SK-N-MC (cell line): ENCODE data around the gene OTOGL.

ENCODE experiments used
- DNase-seq: peaks from one replicate; pipeline ENCODE4 v3.0.0-alpha.2; 2011; ENCODE audit warnings: low read depth, low spot score
- H3K27ac ChIP-seq: fragments of 200-600 bp; sonication (generic); 2 replicates; pipeline ENCODE4 v1.5.1; 2016; ENCODE audit warnings: mixed run types
- H3K36me3 ChIP-seq: fragments of 200-600 bp; sonication (generic); 2 replicates; pipeline ENCODE4 v1.6.1; 2017; ENCODE audit warnings: antibody characterized with exemption, low read length, mixed read lengths; ENCODE audit not compliant: insufficient read depth
- H3K4me3 ChIP-seq: fragments of 200-600 bp; sonication (generic); 2 replicates; pipeline ENCODE4 v1.5.1; 2016
- H3K9ac ChIP-seq: fragments of 200-600 bp; sonication (generic); 2 replicates; pipeline ENCODE4 v1.8.0; 2017; ENCODE audit warnings: mixed run types, mixed read lengths; ENCODE audit not compliant: insufficient read length
- H3K9me3 ChIP-seq: fragments of 200-600 bp; sonication (generic); 2 replicates; pipeline ENCODE4 v1.6.1; 2017; ENCODE audit warnings: low read depth, mild to moderate bottlenecking, antibody characterized with exemption, low read length, moderate library complexity, mixed read lengths
- EZH2 ChIP-seq: fragments of 200-600 bp; sonication (generic); IDR thresholded peaks from one replicate; pipeline ENCODE4 v1.6.1; 2017; ENCODE audit warnings: antibody characterized with exemption
- FOXP2 ChIP-seq: optimal IDR thresholded peaks from 2 replicates; pipeline ENCODE3; 2011; ENCODE audit warnings: mild to moderate bottlenecking, moderate library complexity; ENCODE audit not compliant: insufficient read depth; ENCODE audit errors: extremely low read length, control extremely low read depth
- POLR2AphosphoS5 ChIP-seq: IDR thresholded peaks from 2 replicates; pipeline ENCODE4 v1.6.1; 2012; ENCODE audit warnings: mild to moderate bottlenecking, low read depth, low read length, borderline replicate concordance

The OTOGL gene

GRCh38 chr12:80325167-80325959 is 226.0 kb downstream of the OTOGL start:
- DNase-seq = no peak
- Histone ChIP-seq H3K27ac (no peak overlapping the region), H3K9ac (no peak overlapping the region), H3K4me3 (no peak overlapping the region), H3K9me3 (no peaks in the 10 kb centered on the region), H3K36me3 (no peaks in the 10 kb centered on the region)
- TF ChIP-seq FOXP2 = no peak
- no peak for TF ChIP-seq POLR2AphosphoS5
- TF ChIP-seq EZH2 = no peak

GRCh38 chr12:80332827-80333226 is 233.5 kb downstream of the OTOGL start:
- TF ChIP-seq POLR2AphosphoS5 (no peak), FOXP2 (no peak), EZH2 (no peak)
- DNase-seq = no peak
- H3K9ac ChIP-seq = no peak overlapping the region

GRCh38 chr12:80352474-80352873 is 253.1 kb downstream of the OTOGL start:
- no peak for TF ChIP-seq POLR2AphosphoS5
- no peak for TF ChIP-seq EZH2
- TF ChIP-seq FOXP2 = no peak
- Histone ChIP-seq H3K9ac (no peak overlapping the region), H3K27ac (no peak overlapping the region), H3K4me3 (no peak overlapping the region), H3K9me3 (no peaks in the 10 kb centered on the region), H3K36me3 (no peaks in the 10 kb centered on the region)
- DNase-seq = no peak

More at GRCh38 chr12:80332827-80333226, 233.5 kb downstream of the OTOGL start:
- Histone ChIP-seq H3K36me3 (no peaks in the 10 kb centered on the region), H3K27ac (no peak overlapping the region), H3K4me3 (no peak overlapping the region), H3K9me3 (no peaks in the 10 kb centered on the region)

GRCh38 chr12:80353254-80353653 is 253.9 kb downstream of the OTOGL start:
- no peak overlapping the region for H3K27ac ChIP-seq
- no peaks in the 10 kb centered on the region for H3K9me3 ChIP-seq
- no peak for TF ChIP-seq FOXP2
- no peak for TF ChIP-seq POLR2AphosphoS5
- no peak for TF ChIP-seq EZH2
- H3K4me3 ChIP-seq = no peak overlapping the region
- no peaks in the 10 kb centered on the region for H3K36me3 ChIP-seq
- no peak for DNase-seq
- no peak overlapping the region for H3K9ac ChIP-seq

GRCh38 chr12:80356097-80356496 is 256.8 kb downstream of the OTOGL start:
- Histone ChIP-seq H3K4me3 (peak overlapping the region; percentile 29; the same call in 1 of the 2 replicates), H3K27ac (peak overlapping the region; percentile 75), H3K9ac (no peak overlapping the region), H3K9me3 (no peaks in the 10 kb centered on the region), H3K36me3 (no peaks in the 10 kb centered on the region)
- DNase-seq = no peak
- TF ChIP-seq POLR2AphosphoS5 (0 out of 2 replicates have a peak, but pooled peaks have one; percentile 14), FOXP2 (no peak)

- no peak overlapping the region for H3K9ac ChIP-seq
- H3K36me3 ChIP-seq = no peaks in the 10 kb centered on the region
- DNase-seq = no peak
- H3K9me3 ChIP-seq = no peaks in the 10 kb centered on the region
- H3K4me3 ChIP-seq = no peak overlapping the region
- H3K27ac ChIP-seq = no peak overlapping the region
- TF ChIP-seq FOXP2 = no peak
- no peak for TF ChIP-seq POLR2AphosphoS5
- TF ChIP-seq EZH2 = no peak
Observed at GRCh38 chr12:80359703-80360102, 260.4 kb downstream of the OTOGL start.

GRCh38 chr12:80364056-80364455 is 264.7 kb downstream of the OTOGL start:
- H3K9ac ChIP-seq = no peak overlapping the region
- no peaks in the 10 kb centered on the region for H3K36me3 ChIP-seq
- no peak for DNase-seq
- H3K27ac ChIP-seq = no peak overlapping the region
- TF ChIP-seq EZH2 (no peak), POLR2AphosphoS5 (no peak), FOXP2 (no peak)
- H3K4me3 ChIP-seq = no peak overlapping the region
- no peaks in the 10 kb centered on the region for H3K9me3 ChIP-seq

- Histone ChIP-seq H3K4me3 (no peak overlapping the region), H3K27ac (no peak overlapping the region), H3K36me3 (no peaks in the 10 kb centered on the region), H3K9ac (no peak overlapping the region), H3K9me3 (no peaks in the 10 kb centered on the region)
- TF ChIP-seq EZH2 (no peak), FOXP2 (no peak), POLR2AphosphoS5 (no peak)
- DNase-seq = no peak
Observed at GRCh38 chr12:80373666-80374065, 274.3 kb downstream of the OTOGL start.
